GM12874 (cell line): ENCODE measurements around the gene DNAH1.
A peak's percentile ranks its signal among the peaks of the same experiment; 100 is the strongest.

ENCODE experiments used
- TF ChIP-seq, protein P1 (sequence below): IDR thresholded peaks from 2 replicates; pipeline ENCODE4 v1.5.1; 2011; ENCODE audit warnings: low read depth, mild to moderate bottlenecking, control low read depth, low read length, moderate library complexity; ENCODE audit not compliant: insufficient read depth

DNAH1 gene

GRCh38 chr3:52379610-52380009 lies 63.5 kb downstream of the DNAH1 start:
- TF ChIP-seq, protein P1, sequence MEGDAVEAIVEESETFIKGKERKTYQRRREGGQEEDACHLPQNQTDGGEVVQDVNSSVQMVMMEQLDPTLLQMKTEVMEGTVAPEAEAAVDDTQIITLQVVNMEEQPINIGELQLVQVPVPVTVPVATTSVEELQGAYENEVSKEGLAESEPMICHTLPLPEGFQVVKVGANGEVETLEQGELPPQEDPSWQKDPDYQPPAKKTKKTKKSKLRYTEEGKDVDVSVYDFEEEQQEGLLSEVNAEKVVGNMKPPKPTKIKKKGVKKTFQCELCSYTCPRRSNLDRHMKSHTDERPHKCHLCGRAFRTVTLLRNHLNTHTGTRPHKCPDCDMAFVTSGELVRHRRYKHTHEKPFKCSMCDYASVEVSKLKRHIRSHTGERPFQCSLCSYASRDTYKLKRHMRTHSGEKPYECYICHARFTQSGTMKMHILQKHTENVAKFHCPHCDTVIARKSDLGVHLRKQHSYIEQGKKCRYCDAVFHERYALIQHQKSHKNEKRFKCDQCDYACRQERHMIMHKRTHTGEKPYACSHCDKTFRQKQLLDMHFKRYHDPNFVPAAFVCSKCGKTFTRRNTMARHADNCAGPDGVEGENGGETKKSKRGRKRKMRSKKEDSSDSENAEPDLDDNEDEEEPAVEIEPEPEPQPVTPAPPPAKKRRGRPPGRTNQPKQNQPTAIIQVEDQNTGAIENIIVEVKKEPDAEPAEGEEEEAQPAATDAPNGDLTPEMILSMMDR, result no peak

GRCh38 chr3:52380023-52380422 lies 63.9 kb downstream of the DNAH1 start:
- TF ChIP-seq, protein P1, result no peak

DNA sequence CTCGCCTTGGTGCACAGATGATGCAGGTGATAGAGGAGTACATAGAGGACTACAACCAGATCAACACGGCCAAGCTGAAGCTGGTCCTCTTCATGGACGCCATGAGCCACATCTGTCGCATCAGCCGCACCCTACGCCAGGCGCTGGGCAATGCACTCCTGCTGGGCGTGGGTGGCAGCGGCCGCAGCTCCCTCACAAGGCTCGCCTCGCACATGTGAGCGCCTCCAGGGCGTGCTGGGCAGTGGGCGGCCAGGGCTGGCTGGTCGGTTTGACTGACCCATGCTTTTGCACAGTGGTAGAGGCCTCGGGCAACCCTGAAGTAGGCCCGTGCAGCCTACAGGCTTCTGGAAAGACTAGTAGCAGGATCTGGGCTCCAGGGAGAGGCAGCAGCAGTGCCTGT lies 65.5 kb downstream of the DNAH1 start:
- TF ChIP-seq, protein P1, result no peak

DNA sequence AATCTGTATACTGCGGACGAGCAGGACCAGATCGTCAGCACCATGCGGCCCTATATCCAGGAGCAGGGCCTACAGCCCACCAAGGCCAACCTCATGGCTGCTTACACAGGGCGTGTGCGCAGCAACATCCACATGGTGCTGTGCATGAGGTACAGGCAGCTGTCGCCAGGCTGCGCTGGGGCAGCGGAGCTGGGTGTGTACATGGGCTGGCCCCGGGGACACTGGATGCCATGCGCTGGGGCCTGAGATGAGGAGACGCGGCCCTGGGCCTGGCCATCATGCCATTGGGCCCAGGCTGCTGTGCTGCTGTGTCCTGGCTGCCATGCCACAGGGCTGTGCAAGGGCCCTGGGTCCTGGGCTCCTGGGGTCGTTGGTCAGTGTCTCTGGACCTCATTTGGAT lies 67.3 kb downstream of the DNAH1 start:
- TF ChIP-seq, protein P1, result no peak

DNA sequence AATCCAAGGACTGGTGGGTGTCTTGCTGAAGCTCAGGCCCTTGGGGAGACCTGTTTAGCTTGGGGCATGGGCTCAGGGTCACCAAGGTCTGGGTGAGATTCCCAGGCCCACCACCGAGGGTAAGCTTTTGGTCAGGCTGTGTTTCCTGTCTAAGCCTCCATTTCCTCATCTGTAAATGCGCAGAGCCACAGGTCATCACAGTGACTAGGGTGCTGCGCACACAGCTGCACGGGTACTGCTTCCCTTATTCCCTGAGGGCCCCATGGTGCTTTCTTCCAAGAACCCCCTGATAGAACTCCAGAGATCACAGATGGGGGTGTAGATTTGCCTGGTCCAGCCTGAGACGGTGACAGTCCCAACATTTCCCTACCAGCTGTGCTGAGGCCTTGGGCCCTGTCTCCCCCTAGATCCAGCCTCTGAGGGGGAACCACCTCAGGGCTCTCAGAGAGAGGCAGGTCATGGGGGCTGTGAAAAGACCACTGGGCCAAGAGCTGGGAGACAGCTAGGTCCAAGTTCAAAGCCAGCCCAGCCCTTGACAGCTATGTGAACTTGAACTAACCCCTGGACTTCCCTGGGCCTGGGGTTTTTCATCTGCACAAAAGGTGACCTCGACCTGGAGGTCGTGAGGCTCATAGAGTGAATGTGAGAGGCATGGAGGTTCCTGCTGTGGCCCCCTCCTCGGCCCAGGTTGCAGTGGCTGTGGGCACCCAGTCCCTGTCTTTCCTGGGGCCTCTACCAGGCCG lies 68.1 kb downstream of the DNAH1 start:
- TF ChIP-seq, protein P1, result no peak

GRCh38 chr3:52385157-52385556 lies 69.0 kb downstream of the DNAH1 start:
- TF ChIP-seq, protein P1, result peak; percentile 73

- TF ChIP-seq, protein P1, result no peak
These were observed 71.4 kb downstream of the DNAH1 start for GRCh38 chr3:52387481-52387880.

DNA sequence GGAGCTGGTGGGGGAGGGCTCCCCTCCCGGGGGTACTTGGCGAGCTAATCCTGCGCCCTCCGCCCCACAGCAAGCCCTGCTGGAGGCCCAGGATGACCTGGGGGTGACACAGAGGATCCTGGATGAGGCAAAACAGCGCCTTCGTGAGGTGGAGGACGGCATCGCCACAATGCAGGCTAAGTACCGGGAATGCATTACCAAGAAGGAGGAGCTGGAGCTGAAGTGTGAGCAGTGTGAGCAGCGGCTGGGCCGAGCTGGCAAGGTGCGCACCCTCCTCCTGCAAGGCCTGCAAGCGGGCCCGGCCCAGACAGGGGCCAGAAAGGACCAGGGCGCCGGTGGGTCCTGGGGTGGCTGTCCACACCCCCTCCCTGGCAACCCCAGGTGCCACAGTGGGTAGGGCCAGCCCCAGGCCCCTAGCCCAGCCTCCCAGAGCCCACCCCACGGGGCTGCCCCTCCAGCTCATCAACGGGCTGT lies 72.3 kb downstream of the DNAH1 start:
- TF ChIP-seq, protein P1, result peak; percentile 26; the same call in 1 of the 2 replicates
